GM23338 (cell line): ENCODE data around the gene VAV3. TPM values are rescaled to one million over a fixed set of nuclear protein-coding genes. Genes with fewer than 3 reads are reported as not detected.
"Not testable (repeated sequence)": the region's sequence is repeated elsewhere in the genome, so short reads cannot be mapped to it uniquely, and the experiment has no call there.

Experiments
- ATAC-seq: fragments of 200-7000 bp; cut with Tn5 transposase; 3 replicates; pipeline ENCODE4 v1.9.1; 2020
- DNase-seq: peaks from one replicate; pipeline ENCODE4 v3.0.0-alpha.2; 2015; ENCODE audit warnings: low spot score
- H2AFZ ChIP-seq: fragments of 200-600 bp; sonication (generic); 2 replicates; pipeline ENCODE4 v1.8.0; 2016; ENCODE audit warnings: antibody characterized with exemption, mild to moderate bottlenecking, moderate library complexity
- H3F3A ChIP-seq: fragments of 200-600 bp; sonication (generic); replicated peaks from 2 replicates; pipeline ENCODE4 v1.8.0; 2017; ENCODE audit warnings: antibody characterized with exemption, mixed run types, low read depth
- H3K27ac ChIP-seq: fragments of 200-600 bp; sonication (generic); 2 replicates; pipeline ENCODE4 v1.6.1; 2016; ENCODE audit warnings: low read depth
- H3K27me3 ChIP-seq: fragments of 200-600 bp; sonication (generic); 2 replicates; pipeline ENCODE4 v1.8.0; 2016; ENCODE audit warnings: mild to moderate bottlenecking, mixed run types, moderate library complexity; ENCODE audit not compliant: insufficient read depth
- H3K36me3 ChIP-seq: fragments of 200-600 bp; sonication (generic); 2 replicates; pipeline ENCODE4 v1.8.0; 2016; ENCODE audit warnings: mild to moderate bottlenecking; ENCODE audit not compliant: insufficient read depth
- H3K4me1 ChIP-seq: fragments of 200-600 bp; sonication (generic); 2 replicates; pipeline ENCODE4 v1.8.0; 2016; ENCODE audit warnings: mild to moderate bottlenecking, moderate library complexity; ENCODE audit not compliant: insufficient read depth
- H3K4me2 ChIP-seq: fragments of 200-600 bp; sonication (generic); 2 replicates; pipeline ENCODE4 v1.7.1; 2017; ENCODE audit warnings: mixed run types
- H3K4me3 ChIP-seq: fragments of 200-600 bp; sonication (generic); 2 replicates; pipeline ENCODE4 v1.6.1; 2016; ENCODE audit warnings: mixed run types
- H3K79me2 ChIP-seq: fragments of 200-600 bp; sonication (generic); replicated peaks from 2 replicates; pipeline ENCODE4 v1.8.0; 2017; ENCODE audit warnings: mild to moderate bottlenecking; ENCODE audit not compliant: insufficient read depth
- H3K9me2 ChIP-seq: fragments of 200-600 bp; sonication (generic); 2 replicates; pipeline ENCODE4 v1.8.0; 2017; ENCODE audit not compliant: insufficient read depth
- H4K20me1 ChIP-seq: fragments of 200-600 bp; sonication (generic); replicated peaks from 2 replicates; pipeline ENCODE4 v1.8.0; 2017; ENCODE audit warnings: mild to moderate bottlenecking; ENCODE audit not compliant: insufficient read depth
- H3K27ac Mint-ChIP-seq: 2 replicates; pipeline ENCODE4 v1.8.0; 2020; ENCODE audit warnings: inconsistent platforms, mild to moderate bottlenecking, moderate library complexity, mixed read lengths
- H3K27me3 Mint-ChIP-seq: 3 replicates; pipeline ENCODE4 v1.8.0; 2022; ENCODE audit warnings: low read depth, mild to moderate bottlenecking, moderate library complexity, mixed read lengths, inconsistent platforms; ENCODE audit not compliant: insufficient read depth, poor library complexity
- H3K36me3 Mint-ChIP-seq: 3 replicates; pipeline ENCODE4 v1.8.0; 2021; ENCODE audit warnings: low read depth, mild to moderate bottlenecking, inconsistent platforms, moderate library complexity, mixed read lengths
- H3K4me1 Mint-ChIP-seq: 3 replicates; pipeline ENCODE4 v1.8.0; 2020; ENCODE audit warnings: mild to moderate bottlenecking, inconsistent platforms, mixed read lengths
- H3K4me3 Mint-ChIP-seq: 3 replicates; pipeline ENCODE4 v1.8.0; 2021; ENCODE audit warnings: moderate library complexity, mild to moderate bottlenecking, inconsistent platforms, mixed read lengths
- H3K9me3 Mint-ChIP-seq: 3 replicates; pipeline ENCODE4 v1.8.0; 2020; ENCODE audit warnings: moderate library complexity, mild to moderate bottlenecking, inconsistent platforms, mixed read lengths
- ETS1 ChIP-seq: IDR thresholded peaks from 2 replicates; pipeline ENCODE4 v1.6.1; 2016; ENCODE audit warnings: antibody characterized with exemption
- NANOG ChIP-seq: IDR thresholded peaks from 2 replicates; pipeline ENCODE4 v1.6.1; 2016; ENCODE audit warnings: antibody characterized with exemption, borderline replicate concordance
- ZNF331 ChIP-seq: fragments of 250-450 bp; sonication (Bioruptor Pico); IDR thresholded peaks from 2 replicates; pipeline ENCODE4 v1.5.0; 2020; ENCODE audit warnings: low read depth, mild to moderate bottlenecking, moderate library complexity
- polyA plus RNA-seq: library from polyadenylated mRNA; unstranded; fragments of >200 nt; fragmentation: Nextera tagmentation; extraction: Ambion mirVana; gene quantifications from 2 replicates; pipeline ENCODE4 v1.2.1, GENCODE V29; 2016
- total RNA-seq: library from RNA; depleted of rRNA; stranded (reverse); fragments of >200 nt; shearing (Covaris generic); gene quantifications from 2 replicates; pipeline ENCODE4 v1.2.3, GENCODE V29; 2014
- TF ChIP-seq, protein P1 (sequence below): fragments of 250-450 bp; sonication (Bioruptor Pico); IDR thresholded peaks from 2 replicates; pipeline ENCODE4 v1.5.0; 2020; ENCODE audit warnings: mild to moderate bottlenecking, moderate library complexity

VAV3 gene
- total and polyA plus RNA-seq, 2 experiments from 2014 or later: 3.0 to 11.3 TPM

DNA sequence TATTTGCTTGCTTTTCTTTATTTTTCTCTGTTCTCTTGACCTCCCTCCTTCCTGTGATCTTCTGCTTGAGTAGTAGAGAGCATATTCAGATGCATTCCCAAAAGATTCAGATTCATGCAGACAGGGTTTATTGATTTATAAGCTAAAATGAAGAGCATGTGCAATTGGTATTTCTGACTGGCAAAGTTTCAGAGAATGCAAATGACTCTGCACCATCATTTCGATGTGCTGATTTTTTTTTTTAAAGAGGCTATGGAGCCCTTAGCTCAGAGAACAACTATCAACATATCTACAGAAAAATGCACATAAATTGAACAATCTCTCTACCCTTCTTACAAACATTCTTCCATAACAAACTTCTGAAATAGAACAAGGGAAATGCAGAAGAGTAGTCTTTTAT, 312.0 kb downstream of the VAV3 start (continued):
- TF ChIP-seq, protein P1, sequence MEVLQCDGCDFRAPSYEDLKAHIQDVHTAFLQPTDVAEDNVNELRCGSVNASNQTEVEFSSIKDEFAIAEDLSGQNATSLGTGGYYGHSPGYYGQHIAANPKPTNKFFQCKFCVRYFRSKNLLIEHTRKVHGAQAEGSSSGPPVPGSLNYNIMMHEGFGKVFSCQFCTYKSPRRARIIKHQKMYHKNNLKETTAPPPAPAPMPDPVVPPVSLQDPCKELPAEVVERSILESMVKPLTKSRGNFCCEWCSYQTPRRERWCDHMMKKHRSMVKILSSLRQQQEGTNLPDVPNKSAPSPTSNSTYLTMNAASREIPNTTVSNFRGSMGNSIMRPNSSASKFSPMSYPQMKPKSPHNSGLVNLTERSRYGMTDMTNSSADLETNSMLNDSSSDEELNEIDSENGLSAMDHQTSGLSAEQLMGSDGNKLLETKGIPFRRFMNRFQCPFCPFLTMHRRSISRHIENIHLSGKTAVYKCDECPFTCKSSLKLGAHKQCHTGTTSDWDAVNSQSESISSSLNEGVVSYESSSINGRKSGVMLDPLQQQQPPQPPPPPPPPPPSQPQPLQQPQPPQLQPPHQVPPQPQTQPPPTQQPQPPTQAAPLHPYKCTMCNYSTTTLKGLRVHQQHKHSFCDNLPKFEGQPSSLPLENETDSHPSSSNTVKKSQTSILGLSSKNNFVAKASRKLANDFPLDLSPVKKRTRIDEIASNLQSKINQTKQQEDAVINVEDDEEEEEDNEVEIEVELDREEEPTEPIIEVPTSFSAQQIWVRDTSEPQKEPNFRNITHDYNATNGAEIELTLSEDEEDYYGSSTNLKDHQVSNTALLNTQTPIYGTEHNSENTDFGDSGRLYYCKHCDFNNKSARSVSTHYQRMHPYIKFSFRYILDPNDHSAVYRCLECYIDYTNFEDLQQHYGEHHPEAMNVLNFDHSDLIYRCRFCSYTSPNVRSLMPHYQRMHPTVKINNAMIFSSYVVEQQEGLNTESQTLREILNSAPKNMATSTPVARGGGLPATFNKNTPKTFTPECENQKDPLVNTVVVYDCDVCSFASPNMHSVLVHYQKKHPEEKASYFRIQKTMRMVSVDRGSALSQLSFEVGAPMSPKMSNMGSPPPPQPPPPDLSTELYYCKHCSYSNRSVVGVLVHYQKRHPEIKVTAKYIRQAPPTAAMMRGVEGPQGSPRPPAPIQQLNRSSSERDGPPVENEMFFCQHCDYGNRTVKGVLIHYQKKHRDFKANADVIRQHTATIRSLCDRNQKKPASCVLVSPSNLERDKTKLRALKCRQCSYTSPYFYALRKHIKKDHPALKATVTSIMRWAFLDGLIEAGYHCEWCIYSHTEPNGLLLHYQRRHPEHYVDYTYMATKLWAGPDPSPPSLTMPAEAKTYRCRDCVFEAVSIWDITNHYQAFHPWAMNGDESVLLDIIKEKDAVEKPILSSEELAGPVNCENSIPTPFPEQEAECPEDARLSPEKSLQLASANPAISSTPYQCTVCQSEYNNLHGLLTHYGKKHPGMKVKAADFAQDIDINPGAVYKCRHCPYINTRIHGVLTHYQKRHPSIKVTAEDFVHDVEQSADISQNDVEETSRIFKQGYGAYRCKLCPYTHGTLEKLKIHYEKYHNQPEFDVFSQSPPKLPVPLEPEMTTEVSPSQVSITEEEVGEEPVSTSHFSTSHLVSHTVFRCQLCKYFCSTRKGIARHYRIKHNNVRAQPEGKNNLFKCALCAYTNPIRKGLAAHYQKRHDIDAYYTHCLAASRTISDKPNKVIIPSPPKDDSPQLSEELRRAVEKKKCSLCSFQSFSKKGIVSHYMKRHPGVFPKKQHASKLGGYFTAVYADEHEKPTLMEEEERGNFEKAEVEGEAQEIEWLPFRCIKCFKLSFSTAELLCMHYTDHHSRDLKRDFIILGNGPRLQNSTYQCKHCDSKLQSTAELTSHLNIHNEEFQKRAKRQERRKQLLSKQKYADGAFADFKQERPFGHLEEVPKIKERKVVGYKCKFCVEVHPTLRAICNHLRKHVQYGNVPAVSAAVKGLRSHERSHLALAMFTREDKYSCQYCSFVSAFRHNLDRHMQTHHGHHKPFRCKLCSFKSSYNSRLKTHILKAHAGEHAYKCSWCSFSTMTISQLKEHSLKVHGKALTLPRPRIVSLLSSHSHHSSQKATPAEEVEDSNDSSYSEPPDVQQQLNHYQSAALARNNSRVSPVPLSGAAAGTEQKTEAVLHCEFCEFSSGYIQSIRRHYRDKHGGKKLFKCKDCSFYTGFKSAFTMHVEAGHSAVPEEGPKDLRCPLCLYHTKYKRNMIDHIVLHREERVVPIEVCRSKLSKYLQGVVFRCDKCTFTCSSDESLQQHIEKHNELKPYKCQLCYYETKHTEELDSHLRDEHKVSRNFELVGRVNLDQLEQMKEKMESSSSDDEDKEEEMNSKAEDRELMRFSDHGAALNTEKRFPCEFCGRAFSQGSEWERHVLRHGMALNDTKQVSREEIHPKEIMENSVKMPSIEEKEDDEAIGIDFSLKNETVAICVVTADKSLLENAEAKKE: no peak
- TF ChIP-seq NANOG (no peak), ZNF331 (CRISPR knock-in tag) (no peak), ETS1 (no peak)

DNA sequence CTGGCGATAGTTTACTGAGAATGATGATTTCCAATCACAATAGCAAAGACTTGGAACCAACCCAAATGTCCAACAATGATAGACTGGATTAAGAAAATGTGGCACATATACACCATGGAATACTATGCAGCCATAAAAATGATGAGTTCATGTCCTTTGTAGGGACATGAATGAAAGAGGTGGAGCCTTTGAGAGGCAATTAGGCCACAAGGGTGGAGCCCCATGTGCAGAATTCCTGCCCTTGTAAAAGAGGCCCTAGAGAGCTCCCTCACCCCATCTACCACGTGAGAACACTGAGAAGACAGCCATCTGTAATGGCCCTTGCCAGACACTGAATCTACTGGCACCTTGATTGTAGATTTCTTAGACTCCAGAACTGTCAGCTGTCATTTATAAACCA, 314.2 kb downstream of the VAV3 start:
- H3K27ac Mint-ChIP-seq, H3F3A ChIP-seq, H2AFZ ChIP-seq, H3K4me2 ChIP-seq, H3K4me1 ChIP-seq, H3K79me2 ChIP-seq, H3K27me3 Mint-ChIP-seq, H3K27ac ChIP-seq, H4K20me1 ChIP-seq, DNase-seq, H3K27me3 ChIP-seq, H3K4me3 ChIP-seq, H3K36me3 Mint-ChIP-seq, H3K4me3 Mint-ChIP-seq, H3K9me3 Mint-ChIP-seq, H3K36me3 ChIP-seq, ATAC-seq, H3K9me2 ChIP-seq: not testable (repeated sequence)
- H3K4me1 Mint-ChIP-seq: peaks cover 11% of the 10 kb centered on the region; the same call in 2 of the 3 replicates
